GM13977 (cell line): Measurements from ENCODE around the gene STOML2.

Source experiments
- DNase-seq: peaks from one replicate; pipeline ENCODE4 v3.0.0; 2012; ENCODE audit warnings: low spot score
- in situ Hi-C: fragments of 300-500 bp; cut with MboI; formaldehyde crosslinking; loops from one replicate; pipeline ENCODE4 v1.12.0; 2022; ENCODE audit warnings: low sequenced_read_pairs, low pct_unique_long_range_greater_than_20kb, mixed read lengths, inconsistent platforms; ENCODE audit not compliant: unreplicated experiment
- TF ChIP-seq, protein P1 (sequence below): IDR thresholded peaks from 2 replicates; pipeline ENCODE4 v1.5.1; 2012; ENCODE audit warnings: mild to moderate bottlenecking, control low read depth; ENCODE audit not compliant: insufficient read depth; ENCODE audit errors: extremely low read depth, missing control alignments

The STOML2 gene

DNA sequence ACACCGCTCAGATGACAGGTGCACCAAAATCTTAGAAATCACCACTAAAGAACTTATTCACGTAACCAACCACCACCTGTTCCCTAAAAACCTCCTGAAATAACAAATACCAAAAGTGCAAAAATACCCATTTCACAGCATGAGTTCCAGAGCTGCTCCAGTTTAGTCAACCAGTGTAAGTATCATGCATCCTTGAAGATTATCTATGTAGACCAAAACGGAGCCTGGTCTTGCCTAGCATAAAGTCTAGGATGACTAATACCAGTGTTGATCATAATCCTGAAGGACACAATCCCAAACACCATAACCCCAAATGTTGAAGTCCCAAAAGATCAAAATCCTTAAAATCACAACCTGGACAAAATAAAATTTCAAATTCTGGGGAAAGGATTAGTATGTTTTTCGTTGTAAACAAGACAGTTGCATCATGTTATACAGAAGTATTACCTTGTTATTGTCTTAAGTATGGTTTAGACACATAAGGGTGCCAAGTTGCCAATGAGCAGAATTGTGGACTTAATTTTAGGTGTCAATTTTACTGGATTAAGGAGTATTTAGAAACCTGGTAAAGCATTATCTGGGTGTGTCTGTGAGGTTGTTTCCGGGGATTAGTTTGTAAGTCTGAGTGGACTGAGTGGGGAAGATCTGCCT, 48.6 kb downstream of the STOML2 start:
- in situ Hi-C loops, result loop anchor here (10.0 kb wide), 1 partner anchor 160 kb away; a partner anchor contains a TSS
- DNase-seq, result no peak
- TF ChIP-seq, protein P1, sequence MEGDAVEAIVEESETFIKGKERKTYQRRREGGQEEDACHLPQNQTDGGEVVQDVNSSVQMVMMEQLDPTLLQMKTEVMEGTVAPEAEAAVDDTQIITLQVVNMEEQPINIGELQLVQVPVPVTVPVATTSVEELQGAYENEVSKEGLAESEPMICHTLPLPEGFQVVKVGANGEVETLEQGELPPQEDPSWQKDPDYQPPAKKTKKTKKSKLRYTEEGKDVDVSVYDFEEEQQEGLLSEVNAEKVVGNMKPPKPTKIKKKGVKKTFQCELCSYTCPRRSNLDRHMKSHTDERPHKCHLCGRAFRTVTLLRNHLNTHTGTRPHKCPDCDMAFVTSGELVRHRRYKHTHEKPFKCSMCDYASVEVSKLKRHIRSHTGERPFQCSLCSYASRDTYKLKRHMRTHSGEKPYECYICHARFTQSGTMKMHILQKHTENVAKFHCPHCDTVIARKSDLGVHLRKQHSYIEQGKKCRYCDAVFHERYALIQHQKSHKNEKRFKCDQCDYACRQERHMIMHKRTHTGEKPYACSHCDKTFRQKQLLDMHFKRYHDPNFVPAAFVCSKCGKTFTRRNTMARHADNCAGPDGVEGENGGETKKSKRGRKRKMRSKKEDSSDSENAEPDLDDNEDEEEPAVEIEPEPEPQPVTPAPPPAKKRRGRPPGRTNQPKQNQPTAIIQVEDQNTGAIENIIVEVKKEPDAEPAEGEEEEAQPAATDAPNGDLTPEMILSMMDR, result no peak

DNA sequence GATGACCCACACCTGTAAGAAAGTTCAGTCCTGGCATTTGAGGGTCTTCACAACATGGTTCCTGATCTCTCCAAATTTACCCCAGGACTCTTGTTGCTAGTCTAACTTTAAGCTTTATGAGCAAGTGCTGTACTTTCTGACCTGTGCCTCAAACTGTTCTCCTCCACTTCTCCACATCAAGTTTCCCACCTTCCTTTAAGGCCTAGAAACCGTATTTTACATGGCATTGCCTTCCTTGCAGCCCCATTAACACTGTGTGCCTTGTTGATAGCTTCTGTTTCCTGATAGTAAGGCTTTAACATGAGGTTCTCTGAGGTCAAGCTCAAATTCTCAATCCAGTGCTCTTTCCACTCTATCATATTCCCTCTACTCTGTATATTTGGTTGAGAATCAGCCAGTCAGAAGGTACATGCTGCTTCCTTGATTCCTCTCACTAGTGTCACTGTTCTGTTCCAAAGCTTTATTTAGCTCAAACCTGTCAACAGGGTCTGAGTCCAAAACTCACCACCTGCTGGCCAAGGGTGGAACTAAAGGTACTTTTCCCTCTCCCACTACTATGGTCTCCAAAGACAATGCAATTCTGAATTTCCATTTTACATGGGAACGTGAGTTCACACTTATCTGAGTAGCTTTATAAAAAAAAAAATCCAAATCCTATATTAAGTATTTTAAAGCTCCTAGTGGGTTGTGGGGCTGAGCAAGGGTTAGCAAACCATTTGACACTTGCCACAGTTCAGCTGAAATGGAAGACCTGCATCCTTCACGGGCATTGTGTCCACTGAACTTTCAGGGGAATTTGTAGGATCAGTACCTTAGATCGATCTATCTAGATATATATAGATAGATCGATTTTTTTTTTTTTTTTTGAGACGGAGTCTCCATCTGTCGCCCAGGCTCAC, 51.6 kb downstream of the STOML2 start:
- in situ Hi-C loops, result loop anchor here (10.0 kb wide), 1 partner anchor 157 kb away; a partner anchor contains a TSS
- DNase-seq, result peak; percentile 53
- TF ChIP-seq, protein P1, result peak; percentile 67
